Fibroblast of lung (primary cell): ENCODE results near the gene TNS3.
"Not testable (repeated sequence)": the region's sequence is repeated elsewhere in the genome, so short reads cannot be mapped to it uniquely, and the experiment has no call there.

Experiments
- EZH2 ChIP-seq: IDR thresholded peaks from 2 replicates; pipeline ENCODE4 v1.5.1; 2012; ENCODE audit warnings: low read length, control low read depth, mild to moderate bottlenecking; ENCODE audit errors: missing control alignments
- TF ChIP-seq, protein P1 (sequence below), 2 donors: IDR thresholded peaks in 1 of 2; conservative IDR thresholded peaks in 1 of 2; 1 replicate in 1 of 2; 2 replicates in 1 of 2; pipeline ENCODE4 v1.5.1; 2011 to 2012; ENCODE audit warnings: low read length in 2 of 2, control low read depth in 1 of 2, inconsistent platforms in 1 of 2, low read depth in 1 of 2, mild to moderate bottlenecking in 1 of 2

DNA sequence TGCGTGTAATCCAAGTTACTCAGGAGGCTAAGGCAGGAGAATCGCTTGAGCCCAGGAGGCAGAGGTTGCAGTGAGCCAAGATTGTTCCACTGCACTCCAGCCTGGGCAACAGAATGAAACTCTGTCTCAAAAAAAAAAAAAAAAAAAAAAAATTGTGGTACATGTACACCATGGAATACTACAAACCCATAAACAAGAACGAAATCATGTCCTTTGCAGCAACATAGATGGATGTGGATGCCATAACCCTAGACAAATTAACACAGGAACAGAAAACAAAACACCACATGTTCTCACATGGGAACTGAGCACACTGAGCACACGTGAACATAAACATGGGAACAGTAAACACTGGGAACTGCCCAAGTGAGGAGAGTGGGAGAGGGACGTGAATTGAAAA, 112.1 kb downstream of the TNS3 start:
- TF ChIP-seq, protein P1, sequence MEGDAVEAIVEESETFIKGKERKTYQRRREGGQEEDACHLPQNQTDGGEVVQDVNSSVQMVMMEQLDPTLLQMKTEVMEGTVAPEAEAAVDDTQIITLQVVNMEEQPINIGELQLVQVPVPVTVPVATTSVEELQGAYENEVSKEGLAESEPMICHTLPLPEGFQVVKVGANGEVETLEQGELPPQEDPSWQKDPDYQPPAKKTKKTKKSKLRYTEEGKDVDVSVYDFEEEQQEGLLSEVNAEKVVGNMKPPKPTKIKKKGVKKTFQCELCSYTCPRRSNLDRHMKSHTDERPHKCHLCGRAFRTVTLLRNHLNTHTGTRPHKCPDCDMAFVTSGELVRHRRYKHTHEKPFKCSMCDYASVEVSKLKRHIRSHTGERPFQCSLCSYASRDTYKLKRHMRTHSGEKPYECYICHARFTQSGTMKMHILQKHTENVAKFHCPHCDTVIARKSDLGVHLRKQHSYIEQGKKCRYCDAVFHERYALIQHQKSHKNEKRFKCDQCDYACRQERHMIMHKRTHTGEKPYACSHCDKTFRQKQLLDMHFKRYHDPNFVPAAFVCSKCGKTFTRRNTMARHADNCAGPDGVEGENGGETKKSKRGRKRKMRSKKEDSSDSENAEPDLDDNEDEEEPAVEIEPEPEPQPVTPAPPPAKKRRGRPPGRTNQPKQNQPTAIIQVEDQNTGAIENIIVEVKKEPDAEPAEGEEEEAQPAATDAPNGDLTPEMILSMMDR (conservative IDR thresholded peaks at IDR 0.05 in 1 of 2, IDR thresholded peaks at IDR 0.05 in 1 of 2; ENCODE audit: low read depth in 1 of 2, low read length in 2 of 2) = not testable (repeated sequence)
- TF ChIP-seq EZH2 = not testable (repeated sequence)
